ENCODE data around the gene LIMS1. TPM values are rescaled to one million over a fixed set of nuclear protein-coding genes. Genes with fewer than 3 reads are reported as not detected.

LIMS1 gene
- total RNA-seq, 3 donors from 2014 or later: 24.4 to 65.4 (median 31.2) TPM

GRCh38 chr2:108621087-108621559 lies 86.9 kb downstream of the LIMS1 start:
- no peaks in the 10 kb centered on the region for H3K9me3 ChIP-seq
- intact Hi-C loops (cut with DNase I, micrococcal nuclease): no loop called here
- peaks cover 15% of the 10 kb centered on the region for H3K4me1 ChIP-seq (ENCODE audit: low read depth)
- H3K36me3 ChIP-seq (ENCODE audit: low read depth): no peaks in the 10 kb centered on the region
- no peak overlapping the region for H3K4me3 ChIP-seq
- DNase-seq (peak; percentile 61 to 77 (median 62)), ATAC-seq (peak; percentile 95)
- TF ChIP-seq CTCF (IDR thresholded peaks at IDR 0.05): no peak

GRCh38 chr2:108621687-108622681 lies 87.7 kb downstream of the LIMS1 start:
- DNase-seq: no peak
- peaks cover 7% of the 10 kb centered on the region for H3K4me1 ChIP-seq (ENCODE audit: low read depth)
- H3K9me3 ChIP-seq: no peaks in the 10 kb centered on the region
- H3K36me3 ChIP-seq (ENCODE audit: low read depth): no peaks in the 10 kb centered on the region
- TF ChIP-seq CTCF (IDR thresholded peaks at IDR 0.05): no peak
- no peak for ATAC-seq
- no peak overlapping the region for H3K4me3 ChIP-seq
- intact Hi-C loops (cut with DNase I, micrococcal nuclease): no loop called here

DNA sequence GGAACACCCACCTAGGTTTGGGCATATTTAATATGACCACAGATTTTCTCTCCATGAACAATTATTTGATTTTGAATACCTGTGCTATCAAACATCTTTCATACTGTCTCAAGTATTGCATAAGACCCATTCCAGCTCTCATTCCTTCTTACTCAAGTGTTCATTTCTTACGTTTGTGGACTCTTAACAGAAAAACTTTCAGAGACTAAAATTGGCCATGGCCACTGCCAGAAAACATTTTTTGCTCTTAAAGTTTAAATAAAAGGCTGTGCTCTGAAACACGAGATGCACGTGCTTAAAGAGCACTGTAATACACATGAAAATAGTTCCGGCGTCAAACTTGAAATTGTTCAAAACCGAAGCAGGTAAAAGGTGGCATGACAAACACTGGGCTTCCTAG lies 89.3 kb downstream of the LIMS1 start:
- no peak for TF ChIP-seq CTCF (IDR thresholded peaks at IDR 0.05)
- Histone ChIP-seq H3K4me3 (no peak overlapping the region), H3K4me1 (ENCODE audit: low read depth) (peaks cover 6% of the 10 kb centered on the region), H3K9me3 (no peaks in the 10 kb centered on the region), H3K36me3 (ENCODE audit: low read depth) (no peaks in the 10 kb centered on the region)
- ATAC-seq (no peak), DNase-seq (no peak)
- intact Hi-C loops (cut with DNase I, micrococcal nuclease): no loop called here

GRCh38 chr2:108625186-108625827 lies 91.0 kb downstream of the LIMS1 start:
- H3K36me3 ChIP-seq (ENCODE audit: low read depth): no peaks in the 10 kb centered on the region
- intact Hi-C loops (cut with DNase I, micrococcal nuclease): no loop called here
- no peak for ATAC-seq
- TF ChIP-seq CTCF (IDR thresholded peaks at IDR 0.05): no peak
- no peak overlapping the region for H3K4me3 ChIP-seq
- peaks cover 17% of the 10 kb centered on the region for H3K4me1 ChIP-seq (ENCODE audit: low read depth)
- DNase-seq: no peak
- no peaks in the 10 kb centered on the region for H3K9me3 ChIP-seq

- H3K36me3 ChIP-seq (ENCODE audit: low read depth): no peaks in the 10 kb centered on the region
- TF ChIP-seq CTCF (IDR thresholded peaks at IDR 0.05): no peak
- ATAC-seq: no peak
- intact Hi-C loops (cut with DNase I, micrococcal nuclease): no loop called here
- peaks cover 15% of the 10 kb centered on the region for H3K4me1 ChIP-seq (ENCODE audit: low read depth)
- no peaks in the 10 kb centered on the region for H3K9me3 ChIP-seq
- H3K4me3 ChIP-seq: no peak overlapping the region
- DNase-seq: no peak
Observed at GRCh38 chr2:108625828-108626195, 91.5 kb downstream of the LIMS1 start.

Measured in mucosa of descending colon (tissue), 3 donors.